Mesenchymal stem cell (in vitro differentiated cells and primary cell): ENCODE results near the gene EPAS1. TPM values are rescaled to one million over a fixed set of nuclear protein-coding genes. Genes with fewer than 3 reads are reported as not detected.

Experiments
- DNase-seq: peaks from one replicate; pipeline ENCODE4 v3.0.0-alpha.2; 2013
- H2AFZ ChIP-seq: one replicate; pipeline ENCODE4 v1.6.1; 2013; ENCODE audit warnings: low read depth, mild to moderate bottlenecking, control low read depth, inconsistent platforms, low read length, moderate library complexity
- H2AK5ac ChIP-seq: 2 replicates; pipeline ENCODE4 v1.6.1; 2013; ENCODE audit warnings: low read length, moderate library complexity, mild to moderate bottlenecking, inconsistent platforms; ENCODE audit not compliant: severe bottlenecking
- H2BK120ac ChIP-seq: one replicate; pipeline ENCODE4 v1.6.1; 2013; ENCODE audit warnings: low read depth, mild to moderate bottlenecking, inconsistent platforms, low read length, moderate library complexity
- H2BK12ac ChIP-seq, 2 experiments: one replicate each; pipeline ENCODE4 v1.6.1; 2013; ENCODE audit warnings: inconsistent platforms in 2 of 2, low read length in 2 of 2, mild to moderate bottlenecking in 2 of 2, moderate library complexity in 2 of 2, control low read depth in 1 of 2
- H2BK15ac ChIP-seq: one replicate; pipeline ENCODE4 v1.6.1; 2013; ENCODE audit warnings: mild to moderate bottlenecking, low read depth, inconsistent platforms; ENCODE audit not compliant: poor library complexity, severe bottlenecking
- H2BK5ac ChIP-seq: 2 replicates; pipeline ENCODE4 v1.6.1; 2013; ENCODE audit warnings: low read depth, mild to moderate bottlenecking, low read length, control low read depth, inconsistent platforms; ENCODE audit not compliant: poor library complexity, severe bottlenecking
- H3K14ac ChIP-seq, 2 experiments: one replicate each; pipeline ENCODE4 v1.6.1; 2013; ENCODE audit warnings: inconsistent platforms in 2 of 2, low read length in 2 of 2, control low read depth in 1 of 2, mild to moderate bottlenecking in 1 of 2, moderate library complexity in 1 of 2
- H3K18ac ChIP-seq, 2 experiments: one replicate each; pipeline ENCODE4 v1.6.1; 2013; ENCODE audit warnings: inconsistent platforms in 2 of 2, low read length in 2 of 2, control low read depth in 1 of 2, low read depth in 1 of 2, mild to moderate bottlenecking in 1 of 2
- H3K23ac ChIP-seq, 2 experiments: one replicate each; pipeline ENCODE4 v1.6.1; 2013; ENCODE audit warnings: inconsistent platforms in 2 of 2, low read length in 2 of 2, mild to moderate bottlenecking in 2 of 2, moderate library complexity in 2 of 2, control low read depth in 1 of 2
- H3K27ac ChIP-seq: 2 replicates; pipeline ENCODE4 v1.5.1; 2013; ENCODE audit warnings: mild to moderate bottlenecking, moderate library complexity, low read length, control low read depth, inconsistent platforms; ENCODE audit not compliant: poor library complexity, severe bottlenecking
- H3K27me3 ChIP-seq, 2 experiments: 2 replicates each; pipeline versions ENCODE4 v1.6.1 to v1.7.0; 2013; ENCODE audit warnings: low read length in 2 of 2, mild to moderate bottlenecking in 2 of 2, moderate library complexity in 2 of 2, control low read depth in 1 of 2, inconsistent platforms in 1 of 2; ENCODE audit not compliant: control insufficient read depth in 1 of 2, insufficient read depth in 1 of 2
- H3K36me3 ChIP-seq, 2 experiments: 2 replicates each; pipeline versions ENCODE4 v1.6.1 to v1.7.0; 2013; ENCODE audit warnings: low read length in 2 of 2, control low read depth in 1 of 2, inconsistent platforms in 1 of 2, low read depth in 1 of 2, mild to moderate bottlenecking in 1 of 2; ENCODE audit not compliant: insufficient read depth in 2 of 2, control insufficient read depth in 1 of 2
- H3K4ac ChIP-seq, 2 experiments: one replicate each; pipeline ENCODE4 v1.6.1; 2013; ENCODE audit warnings: inconsistent platforms in 2 of 2, low read length in 2 of 2, mild to moderate bottlenecking in 2 of 2, moderate library complexity in 2 of 2, control low read depth in 1 of 2, low read depth in 1 of 2
- H3K4me1 ChIP-seq: 2 replicates; pipeline ENCODE4 v1.6.1; 2013; ENCODE audit warnings: low read depth, low read length, control low read depth; ENCODE audit not compliant: control insufficient read depth, insufficient read depth
- H3K4me2 ChIP-seq: 2 replicates; pipeline ENCODE4 v1.6.1; 2013; ENCODE audit warnings: low read length, mild to moderate bottlenecking, inconsistent platforms; ENCODE audit not compliant: poor library complexity, severe bottlenecking
- H3K4me3 ChIP-seq, 2 experiments: 2 replicates each; pipeline versions ENCODE4 v1.5.1 to v1.7.0; 2013; ENCODE audit warnings: low read length in 2 of 2, mild to moderate bottlenecking in 2 of 2, control low read depth in 1 of 2, low read depth in 1 of 2; ENCODE audit not compliant: insufficient read depth in 1 of 2
- H3K79me1 ChIP-seq: replicated peaks from 2 replicates; pipeline ENCODE4 v1.6.1; 2013; ENCODE audit warnings: mild to moderate bottlenecking, control low read depth, low read length, inconsistent platforms; ENCODE audit not compliant: poor library complexity, severe bottlenecking
- H3K9ac ChIP-seq: 2 replicates; pipeline ENCODE4 v1.7.0; 2013; ENCODE audit warnings: mild to moderate bottlenecking, low read length, moderate library complexity
- H3K9me3 ChIP-seq: 2 replicates; pipeline ENCODE4 v1.7.0; 2013; ENCODE audit warnings: mild to moderate bottlenecking, low read length; ENCODE audit not compliant: control insufficient read depth
- H4K8ac ChIP-seq: one replicate; pipeline ENCODE4 v1.6.1; 2013; ENCODE audit warnings: inconsistent platforms, mild to moderate bottlenecking, low read length, moderate library complexity
- H4K91ac ChIP-seq: one replicate; pipeline ENCODE4 v1.6.1; 2013; ENCODE audit warnings: mild to moderate bottlenecking, low read length, inconsistent platforms
- WGBS: methylation state at CpG from one replicate; pipeline ENCODE4 v1.1.7; 2013; ENCODE audit warnings: mixed read lengths; 5-methylcytosine and 5-hydroxymethylcytosine counted together
- polyA plus RNA-seq, 2 experiments: library from polyadenylated mRNA; stranded (reverse); fragments of 200-250 nt; gene quantifications; one replicate each; pipeline ENCODE4 v1.2.3, GENCODE V29; 2013

EPAS1 gene
- polyA plus RNA-seq (2013, experiment 1 of 2), result 237 TPM
- 244 TPM for polyA plus RNA-seq (2013, experiment 2 of 2)

- Histone ChIP-seq H3K4me2 (peak within 1 kb of the TSS; percentile 99), H2AK5ac (no peak within 1 kb of the TSS), H2BK15ac (peak within 1 kb of the TSS; percentile 84), H3K27me3 (peaks cover 0 to 11% of the 10 kb centered on the region in 2 experiments), H2AFZ (peak within 1 kb of the TSS; percentile 92), H3K27ac (no peak within 1 kb of the TSS), H3K4ac (peak within 1 kb of the TSS; percentile 85 to 86), H2BK120ac (peak within 1 kb of the TSS; percentile 67), H3K4me1 (peaks cover 21% of the 10 kb centered on the region), H3K18ac (peak within 1 kb of the TSS; percentile 72 to 92), H3K9ac (peak within 1 kb of the TSS; percentile 89), H4K91ac (peak within 1 kb of the TSS; percentile 57), H3K4me3 (peak within 1 kb of the TSS; percentile 80 to 91), H3K79me1 (peaks cover 15% of the 10 kb centered on the region), H3K14ac (peak within 1 kb of the TSS in 1 of 2 experiments; percentile 93), H4K8ac (peak within 1 kb of the TSS; percentile 85), H3K36me3 (no peaks in the 10 kb centered on the region), H2BK5ac (peak within 1 kb of the TSS; percentile 61), H2BK12ac (peak within 1 kb of the TSS; percentile 47 to 94), H3K23ac (peak within 1 kb of the TSS in 1 of 2 experiments; percentile 95), H3K9me3 (no peaks in the 10 kb centered on the region)
- 0% methylated on average over 81 of the region's 94 CpGs for WGBS
- DNase-seq, result peak; percentile 89
Observed at GRCh38 chr2:46296840-46297545, at the start of gene EPAS1. Gene EPAS1, plus strand, starts transcription at chr2:46297407. Its CDS starts 505 bp downstream, at chr2:46297912.

- Histone ChIP-seq H2AK5ac (no peak overlapping the region), H2BK120ac (no peak overlapping the region), H3K27me3 (no peaks in the 10 kb centered on the region), H3K18ac (no peak overlapping the region), H3K14ac (no peak overlapping the region), H3K4me2 (no peak overlapping the region), H3K9ac (no peak overlapping the region), H2BK12ac (no peak overlapping the region), H4K8ac (no peak overlapping the region), H3K4ac (no peak overlapping the region), H3K27ac (no peak overlapping the region), H2BK5ac (no peak overlapping the region), H3K9me3 (no peaks in the 10 kb centered on the region), H3K4me1 (peaks cover 3% of the 10 kb centered on the region), H2AFZ (no peak overlapping the region), H3K23ac (no peak overlapping the region), H4K91ac (no peak overlapping the region), H3K4me3 (no peak overlapping the region), H2BK15ac (no peak overlapping the region), H3K79me1 (no peaks in the 10 kb centered on the region), H3K36me3 (no peaks in the 10 kb centered on the region)
- DNase-seq, result peak; percentile 55
Observed at GRCh38 chr2:46248171-46248570, 49.0 kb upstream of the EPAS1 start.

GRCh38 chr2:46249654-46250053 is 47.6 kb upstream of the EPAS1 start:
- Histone ChIP-seq H3K36me3 (no peaks in the 10 kb centered on the region), H4K8ac (no peak overlapping the region), H2BK12ac (no peak overlapping the region), H3K18ac (no peak overlapping the region), H2AK5ac (no peak overlapping the region), H3K23ac (no peak overlapping the region), H2BK120ac (no peak overlapping the region), H3K27me3 (no peaks in the 10 kb centered on the region), H3K4me2 (no peak overlapping the region), H3K9me3 (no peaks in the 10 kb centered on the region), H3K4me3 (no peak overlapping the region), H2AFZ (no peak overlapping the region), H3K4ac (no peak overlapping the region), H2BK15ac (no peak overlapping the region), H3K9ac (no peak overlapping the region), H2BK5ac (no peak overlapping the region), H3K4me1 (peaks cover 4% of the 10 kb centered on the region), H3K14ac (no peak overlapping the region), H4K91ac (no peak overlapping the region), H3K27ac (no peak overlapping the region), H3K79me1 (no peaks in the 10 kb centered on the region)
- no peak for DNase-seq

GRCh38 chr2:46252891-46253659 is 44.1 kb upstream of the EPAS1 start:
- Histone ChIP-seq H4K8ac (peak overlapping the region; percentile 69), H3K9ac (no peak overlapping the region), H2BK15ac (peak overlapping the region; percentile 50), H3K4me1 (peaks cover 6% of the 10 kb centered on the region), H2BK120ac (peak overlapping the region; percentile 49), H2AFZ (no peak overlapping the region), H3K4me3 (no peak overlapping the region), H2BK5ac (no peak overlapping the region), H3K4me2 (no peak overlapping the region), H2AK5ac (no peak overlapping the region), H3K36me3 (no peaks in the 10 kb centered on the region), H3K4ac (peak overlapping the region; percentile 75 to 76), H2BK12ac (peak overlapping the region; percentile 84 to 97), H3K27ac (no peak overlapping the region), H3K9me3 (no peaks in the 10 kb centered on the region), H3K23ac (peak overlapping the region in 1 of 2 experiments; percentile 37), H3K79me1 (no peaks in the 10 kb centered on the region), H4K91ac (peak overlapping the region; percentile 68), H3K14ac (peak overlapping the region in 1 of 2 experiments; percentile 66), H3K27me3 (no peaks in the 10 kb centered on the region), H3K18ac (peak overlapping the region; percentile 40 to 87)
- WGBS, result 91% methylated on average over 3 of the region's 5 CpGs
- peak; percentile 77 for DNase-seq
